ENCODE data around the gene FAXC.

Gene FAXC

DNA sequence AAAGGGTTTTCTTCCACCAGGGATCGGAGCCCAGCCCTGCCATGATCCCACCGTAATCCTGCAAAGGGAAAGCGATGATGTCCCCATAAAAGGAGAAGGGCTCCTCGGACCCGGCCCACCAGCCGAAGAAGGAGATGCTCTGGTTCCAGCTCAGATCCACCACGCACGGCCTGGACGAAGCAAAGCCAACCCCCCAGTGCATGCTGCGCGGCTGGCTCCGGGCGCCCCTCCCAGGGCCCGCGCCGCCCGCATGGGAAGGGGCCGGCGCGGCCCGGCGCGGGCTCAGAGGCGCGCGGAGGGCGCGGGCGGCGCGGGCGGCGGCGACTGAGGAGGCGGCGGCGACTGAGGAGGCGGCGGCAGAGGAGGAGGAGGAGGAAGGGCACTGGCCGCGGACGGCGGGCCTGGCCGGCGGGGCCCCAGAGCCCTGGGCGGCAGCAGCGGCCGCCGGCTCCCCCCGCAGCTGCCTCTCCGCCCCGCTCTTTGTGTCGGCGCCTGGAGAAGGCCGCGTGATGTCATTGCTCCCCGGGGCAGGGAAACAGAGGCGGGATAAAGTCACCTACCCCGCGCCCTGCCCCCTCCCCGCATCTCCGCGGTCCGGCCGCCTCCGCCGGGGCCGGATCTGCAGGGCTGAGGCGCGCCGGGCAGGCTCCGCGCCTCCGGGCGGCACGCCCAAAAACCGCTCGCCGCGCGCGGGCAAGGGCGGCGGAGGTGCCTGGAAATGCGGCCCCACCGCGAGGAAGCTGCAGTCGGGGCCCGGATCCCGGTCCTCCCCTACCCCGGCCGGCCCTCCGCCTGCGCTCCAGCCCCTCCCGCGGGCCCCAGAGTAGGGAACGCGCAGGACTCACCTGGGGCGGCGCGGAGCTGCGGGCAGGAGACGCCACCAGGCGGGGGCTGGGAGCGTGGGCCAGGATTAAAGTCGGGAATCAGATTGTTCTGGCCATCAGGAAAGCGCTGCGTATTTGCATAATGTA, at the start of gene FAXC:
Gene FAXC, minus strand, starts transcription at position 504 of the 971 bp plus-strand sequence. Its CDS starts 302 bp downstream, at position 202.
- DNase-seq: no peak

DNA sequence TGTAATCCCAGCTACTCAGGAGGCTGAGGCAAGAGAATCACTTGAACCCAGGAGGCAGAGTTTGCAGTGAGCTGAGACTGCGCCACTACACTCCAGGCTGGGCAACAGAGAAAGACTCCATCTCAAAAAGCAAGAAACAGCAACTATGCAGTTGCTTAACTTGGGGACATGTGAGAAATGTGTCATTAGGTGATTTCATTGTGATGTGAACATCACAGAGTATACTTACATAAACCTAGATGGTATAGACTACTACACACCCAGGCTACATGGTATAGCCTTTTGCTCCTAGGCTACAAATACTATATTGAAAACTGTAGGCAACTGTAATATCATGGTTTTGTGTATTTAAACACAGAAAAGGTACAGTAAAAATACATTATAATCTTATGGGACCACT, 47.8 kb upstream of the FAXC start:
- no peak for DNase-seq

DNA sequence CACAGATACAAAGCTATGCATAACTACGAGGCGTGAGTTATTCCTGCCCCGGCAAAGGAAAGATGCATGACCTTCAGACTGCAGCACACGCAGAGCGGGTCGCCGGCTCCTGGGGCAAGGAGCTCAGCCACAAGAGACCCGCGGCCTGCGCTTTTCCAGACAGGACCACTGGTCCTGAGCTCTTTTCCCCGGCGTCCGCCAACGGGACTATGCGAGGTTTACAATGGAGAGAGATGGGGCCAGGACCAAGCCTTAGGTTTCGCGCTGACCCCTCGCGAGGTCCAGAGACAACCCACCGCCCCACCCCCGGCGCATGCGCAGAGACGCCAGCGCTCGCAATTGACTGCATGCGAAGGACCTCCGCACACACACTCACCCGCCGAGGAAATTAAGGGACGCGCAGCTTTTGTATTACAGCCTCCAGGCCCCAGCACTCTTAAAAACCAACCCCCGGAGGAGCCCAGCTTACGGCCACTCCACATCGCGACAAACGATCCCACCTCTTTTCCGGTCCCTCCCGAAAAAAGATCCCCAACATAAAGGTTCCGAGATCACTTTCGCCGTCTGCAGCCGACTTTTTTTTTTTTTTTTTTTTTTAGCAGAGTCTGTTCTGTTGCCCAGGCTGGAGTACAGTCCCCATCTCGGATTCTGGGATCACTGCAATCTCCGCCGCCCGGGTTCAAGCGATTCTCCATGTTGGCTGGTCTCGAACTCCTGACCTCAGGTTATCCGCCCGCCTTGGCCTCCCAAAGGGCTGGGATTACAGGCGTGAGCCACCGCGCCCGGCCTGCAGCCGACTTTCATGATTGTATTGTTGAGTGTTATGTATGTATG, 44.4 kb upstream of the FAXC start, which contains the start of gene COQ3:
Gene COQ3, minus strand, starts transcription at position 498 of the 834 bp plus-strand sequence. Its CDS starts 16 bp downstream, at position 482.
- peak; percentile 63 for DNase-seq

DNA sequence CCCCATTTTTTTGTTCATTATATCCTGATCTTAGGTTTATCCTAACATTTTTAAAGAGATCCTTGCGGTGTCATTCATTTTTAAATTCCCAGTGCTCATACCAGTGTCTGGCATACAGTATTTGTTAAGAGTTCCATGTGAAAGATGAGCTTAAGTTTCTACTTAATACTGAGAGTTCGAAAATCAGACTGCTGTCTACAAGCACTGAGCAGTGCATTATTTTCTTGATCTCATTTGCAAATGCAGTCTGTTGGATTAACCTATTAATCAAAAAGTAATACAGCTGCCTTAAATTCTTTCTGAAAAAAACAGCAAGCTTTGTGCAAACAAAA, 43.9 kb upstream of the FAXC start:
- no peak for DNase-seq

DNA sequence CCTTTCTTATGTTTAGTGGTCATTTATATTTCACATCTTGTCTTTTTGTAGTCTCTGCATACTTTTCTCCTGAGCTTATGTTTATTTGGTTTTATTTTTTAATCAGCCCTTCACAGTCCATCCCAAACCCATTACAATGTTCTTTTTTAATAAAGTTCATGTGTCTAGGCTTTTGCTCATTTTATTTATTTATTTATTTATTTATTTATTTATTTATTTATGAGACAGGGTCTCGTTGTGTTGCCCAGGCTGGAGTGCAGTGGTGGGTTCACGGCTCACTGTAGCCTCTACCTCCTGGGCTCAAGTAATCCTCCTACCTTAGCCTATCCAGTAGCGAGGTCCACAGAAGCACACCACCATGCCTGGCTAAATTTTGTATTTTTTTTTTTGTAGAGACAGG, 41.4 kb upstream of the FAXC start:
- no peak for DNase-seq

DNA sequence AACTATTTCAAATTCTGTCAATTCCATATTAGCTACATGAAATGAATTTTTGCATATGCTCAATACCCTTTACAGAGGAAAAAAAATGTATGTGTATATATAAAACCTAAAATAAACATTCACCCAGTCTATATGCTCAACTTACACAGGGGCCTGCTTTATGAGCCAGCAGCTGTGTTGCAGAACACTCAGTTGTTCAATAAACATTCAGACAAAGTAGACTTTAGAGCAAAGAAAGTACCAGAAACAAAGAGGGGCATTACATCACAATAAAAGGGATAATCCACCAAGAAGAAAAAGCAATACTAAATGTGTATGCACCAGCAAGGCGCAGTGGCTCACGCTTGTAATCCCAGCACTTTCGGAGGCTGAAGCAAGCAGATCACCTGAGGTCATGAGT, 35.0 kb upstream of the FAXC start:
- DNase-seq: no peak

DNA sequence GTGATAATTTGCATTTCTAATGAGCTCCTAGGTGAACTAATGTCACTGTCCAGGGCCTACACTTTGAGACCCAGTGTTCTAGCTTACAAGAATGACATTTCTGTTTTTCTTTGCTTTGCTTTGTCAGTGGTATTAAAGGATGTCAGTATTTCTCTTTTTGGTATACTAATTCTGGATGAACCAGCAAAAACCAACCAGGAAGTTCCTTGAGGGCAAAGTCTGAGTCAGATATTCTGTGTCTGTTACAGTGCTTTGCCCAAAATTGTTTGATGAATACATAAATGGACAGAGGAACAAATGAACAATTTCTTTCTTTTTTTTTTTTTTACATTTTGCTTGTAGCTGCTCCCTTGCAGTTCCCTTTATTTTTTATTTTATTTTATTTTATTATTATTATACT, 29.2 kb upstream of the FAXC start:
- no peak for DNase-seq

DNA sequence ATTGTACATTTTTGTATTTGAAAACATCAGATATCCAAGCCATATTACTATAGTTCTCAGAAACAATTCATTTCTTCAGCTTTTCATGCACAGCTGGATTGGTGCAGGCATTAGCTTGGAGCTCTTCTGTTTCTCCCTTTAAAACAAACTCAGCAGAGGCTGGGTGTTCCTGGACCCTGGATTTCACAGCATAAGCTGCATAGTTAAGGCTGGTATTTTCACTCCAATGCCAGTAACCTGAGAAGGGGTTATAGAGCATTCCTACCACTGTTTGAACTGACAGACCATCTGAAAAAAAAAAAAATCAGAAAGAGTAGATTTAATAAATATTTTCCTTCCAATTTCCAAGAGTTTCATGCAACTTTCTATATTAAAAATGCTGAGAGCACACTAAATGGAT, 20.1 kb upstream of the FAXC start:
- no peak for DNase-seq

DNA sequence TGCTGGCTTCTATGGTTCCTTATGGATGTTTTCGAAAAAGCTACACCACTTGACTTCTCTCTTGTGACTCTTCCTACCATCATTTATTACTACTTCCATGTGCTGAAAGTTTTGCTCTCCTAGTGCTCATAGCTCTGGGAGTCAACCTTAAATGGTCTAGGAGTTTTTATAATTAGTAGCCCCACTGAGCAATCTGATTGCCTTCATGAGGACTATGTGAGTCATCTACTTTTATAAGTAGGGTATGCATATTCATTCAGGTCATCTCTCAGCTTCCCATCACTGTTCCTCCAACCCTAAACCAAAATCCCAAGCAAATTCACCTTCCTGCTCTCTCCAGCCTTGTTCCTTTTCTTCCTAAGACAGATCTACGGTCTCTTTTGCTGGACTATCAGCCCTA, 17.4 kb upstream of the FAXC start:
- no peak for DNase-seq

DNA sequence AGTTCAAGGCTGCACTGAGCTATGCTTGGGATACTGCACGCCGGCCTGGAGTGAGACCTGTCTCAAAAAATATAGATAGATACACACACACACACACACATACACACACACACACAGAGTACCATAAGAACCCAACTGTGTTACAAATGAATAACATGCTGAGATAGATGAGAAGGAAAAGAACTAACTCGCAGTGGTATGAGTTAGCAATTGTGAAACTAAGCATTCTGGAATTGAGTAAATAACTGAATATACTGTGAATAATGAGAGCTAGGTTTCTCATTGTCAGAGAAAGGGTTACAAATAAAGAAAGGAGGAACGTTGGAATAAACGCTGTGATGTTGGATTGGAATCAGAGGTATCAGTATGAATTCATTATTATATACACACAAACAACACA, 14.6 kb upstream of the FAXC start:
- DNase-seq: no peak

DNA sequence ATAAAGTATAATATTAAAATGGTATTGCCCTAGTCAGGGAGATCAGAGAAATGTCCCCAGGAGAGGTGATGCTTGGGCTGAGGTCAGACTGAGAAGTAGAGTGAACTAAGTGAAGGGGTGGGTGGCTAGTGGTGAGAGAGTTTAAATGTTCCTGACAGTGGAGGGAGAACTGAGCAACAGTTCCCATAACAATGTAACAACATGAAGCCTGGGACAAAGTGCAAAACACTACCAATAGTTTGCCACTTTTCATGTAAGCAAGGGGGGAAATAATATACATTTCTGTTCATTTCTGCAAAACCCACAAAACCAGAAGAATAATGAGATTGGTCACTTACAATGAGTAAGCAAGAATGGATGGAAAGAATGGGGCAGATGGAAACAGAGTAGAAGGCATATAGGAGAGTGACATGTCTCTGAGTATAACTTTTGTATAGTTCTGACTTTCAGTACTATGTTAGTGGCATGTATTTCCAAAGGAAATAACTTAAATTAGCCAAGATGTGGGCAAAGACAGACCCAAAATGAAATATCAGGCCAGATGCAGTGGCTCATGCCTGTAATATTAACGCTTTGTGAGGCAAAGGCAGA, 13.3 kb upstream of the FAXC start:
- no peak for DNase-seq

DNA sequence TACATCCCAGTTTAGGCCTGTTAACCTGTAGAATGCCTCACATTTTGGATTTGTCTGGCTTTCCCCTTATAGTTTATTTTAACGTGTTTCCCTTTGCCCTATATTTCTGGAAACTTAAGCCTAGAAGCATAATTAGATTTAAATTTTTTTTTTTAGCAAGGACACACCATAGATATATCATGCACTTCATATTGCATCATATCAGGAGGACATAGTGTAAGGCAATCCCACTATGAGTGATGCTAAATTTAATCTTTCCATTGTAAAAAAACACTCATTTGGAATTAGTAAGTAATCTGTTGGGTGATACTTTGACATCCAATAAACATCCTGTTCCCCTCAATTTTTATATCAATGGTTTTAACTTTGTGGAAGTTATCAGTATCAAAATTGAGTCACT, 10.3 kb upstream of the FAXC start:
- no peak for DNase-seq

DNA sequence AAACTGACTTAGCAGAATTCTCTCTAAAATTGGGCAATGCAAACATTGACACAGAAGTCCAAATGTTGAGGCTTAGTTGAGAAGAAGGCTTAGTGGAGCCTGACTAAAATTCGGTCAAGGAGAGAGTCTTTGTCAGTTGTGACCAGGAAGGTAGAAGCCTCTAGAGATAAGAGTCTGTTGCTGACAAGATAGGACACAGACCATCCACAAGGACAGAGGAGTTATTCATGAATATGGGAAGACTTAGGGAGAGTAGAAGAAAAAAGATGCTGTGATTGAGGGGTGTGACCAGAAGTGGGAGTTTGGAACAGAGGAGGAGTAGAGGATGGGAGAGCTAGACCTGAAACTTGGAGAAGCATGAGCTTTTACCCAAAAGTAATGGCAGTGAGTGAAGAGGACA, 7.2 kb upstream of the FAXC start:
- no peak for DNase-seq

DNA sequence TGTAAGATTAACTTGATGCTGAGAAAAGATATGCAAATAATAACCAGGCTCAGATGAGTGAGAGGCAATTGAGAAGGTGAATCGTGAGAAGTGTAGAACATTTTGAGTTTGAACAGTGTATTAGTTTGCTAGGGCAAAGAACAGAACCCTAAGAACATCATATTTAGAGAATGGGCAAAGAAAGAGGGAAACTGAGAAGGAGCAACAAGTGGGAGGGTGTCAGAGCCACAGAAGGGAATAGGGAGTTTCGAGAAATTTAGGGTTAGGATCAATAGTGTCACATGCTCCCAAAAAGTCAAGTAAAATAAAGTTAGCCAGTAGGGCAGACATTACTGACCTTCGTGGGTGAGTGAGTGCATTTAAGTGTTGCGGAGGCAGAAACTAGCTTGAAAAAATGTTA, 5.5 kb upstream of the FAXC start:
- no peak for DNase-seq

DNA sequence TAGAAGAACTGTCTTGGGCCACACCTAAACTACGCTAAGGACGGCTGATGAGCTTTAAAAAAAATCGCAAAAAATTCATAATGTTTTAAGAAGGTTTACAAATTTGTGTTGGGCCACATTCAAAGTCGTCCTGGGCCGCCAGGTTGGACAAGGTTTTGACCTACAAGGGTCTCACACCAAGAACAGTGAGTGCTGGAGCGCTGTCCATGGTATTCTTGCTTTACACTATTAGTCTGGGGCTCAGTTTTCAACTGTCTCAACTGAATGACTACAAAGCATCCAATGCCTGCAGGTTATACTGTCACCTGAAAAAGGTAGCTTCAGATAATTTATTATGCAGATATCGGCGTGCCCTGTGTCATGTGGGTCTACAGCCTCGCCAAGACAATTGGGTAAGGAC, 3.7 kb upstream of the FAXC start:
- DNase-seq: no peak

DNA sequence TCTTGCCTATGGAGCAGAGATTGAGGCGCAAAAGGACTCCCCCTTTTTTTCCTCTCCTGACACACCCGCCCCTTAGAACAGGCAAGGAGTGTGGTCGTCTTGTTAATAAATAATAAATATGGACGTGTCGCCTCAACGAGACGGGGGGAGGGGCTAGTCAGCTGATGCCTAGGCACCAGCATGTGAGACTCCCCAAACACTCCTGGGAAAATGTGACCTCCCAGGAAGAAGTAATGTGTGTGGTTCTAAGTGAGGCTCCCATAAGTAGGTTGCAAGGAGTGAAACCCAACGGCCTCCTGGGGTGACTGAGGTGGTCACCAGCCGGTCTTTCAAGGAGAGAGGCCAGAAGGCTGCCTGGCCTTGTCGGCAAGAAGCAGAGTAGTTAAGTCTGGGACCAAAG, 1.1 kb upstream of the FAXC start:
- DNase-seq: no peak

DNA sequence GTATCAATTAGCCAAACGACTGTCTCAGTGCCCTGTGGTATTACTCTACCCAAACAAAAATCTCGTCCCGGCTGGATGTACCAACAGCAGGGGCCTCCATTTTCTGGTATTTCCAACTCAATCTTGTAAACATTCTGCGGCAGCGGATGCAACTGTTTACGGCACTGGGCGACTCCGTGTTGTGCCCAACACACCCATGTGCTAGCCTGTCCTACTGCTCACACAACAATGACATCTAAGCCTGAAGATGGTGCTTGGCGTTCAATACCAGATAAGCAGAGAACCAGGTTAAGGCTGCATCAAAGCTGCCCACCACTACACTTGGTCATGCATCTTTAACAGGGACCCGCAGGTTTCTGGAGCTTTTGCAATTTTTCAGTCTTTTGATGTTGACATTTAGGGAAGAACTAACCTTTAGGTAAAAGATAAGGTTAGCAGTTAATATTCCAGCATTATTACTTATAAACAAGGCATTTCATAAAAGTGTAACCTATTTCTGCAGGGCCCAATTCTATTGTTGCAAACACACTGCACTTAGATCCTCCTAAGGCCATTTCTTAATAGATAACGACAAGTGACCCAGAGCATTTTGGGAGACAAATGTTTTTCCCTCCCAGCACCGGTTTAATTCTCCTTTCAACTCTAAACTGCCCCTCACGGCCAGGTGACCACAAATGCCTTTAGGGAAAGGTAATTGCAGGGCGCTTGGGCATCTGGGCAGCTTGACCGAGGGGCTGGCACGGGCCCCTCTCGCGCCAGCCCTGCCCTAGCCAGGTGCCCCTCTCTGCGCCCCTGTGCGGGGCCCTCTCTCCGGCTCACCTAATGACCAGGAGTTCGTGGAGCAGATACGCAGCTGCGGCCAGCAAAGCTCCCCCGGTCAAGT, 945 bp downstream of the FAXC start:
- no peak for DNase-seq

DNA sequence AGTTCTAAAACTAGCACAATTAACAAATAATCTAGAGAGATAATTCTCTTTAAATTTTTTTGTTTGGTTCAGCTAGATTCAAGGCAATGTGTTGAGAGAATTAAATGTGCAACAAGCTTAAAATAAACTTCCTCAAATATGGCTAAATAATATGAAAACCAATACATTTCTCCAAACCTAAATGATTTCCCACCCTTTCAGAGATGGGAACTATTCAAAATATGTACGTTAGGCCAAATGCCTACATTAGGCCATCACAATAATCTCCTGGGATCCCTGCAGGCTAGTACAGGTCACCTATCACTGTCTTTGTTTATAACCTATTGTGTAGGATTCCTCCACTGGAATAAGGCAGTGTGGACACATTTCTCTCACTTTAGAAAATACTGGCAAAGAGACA, 1.7 kb downstream of the FAXC start:
- DNase-seq: no peak

DNA sequence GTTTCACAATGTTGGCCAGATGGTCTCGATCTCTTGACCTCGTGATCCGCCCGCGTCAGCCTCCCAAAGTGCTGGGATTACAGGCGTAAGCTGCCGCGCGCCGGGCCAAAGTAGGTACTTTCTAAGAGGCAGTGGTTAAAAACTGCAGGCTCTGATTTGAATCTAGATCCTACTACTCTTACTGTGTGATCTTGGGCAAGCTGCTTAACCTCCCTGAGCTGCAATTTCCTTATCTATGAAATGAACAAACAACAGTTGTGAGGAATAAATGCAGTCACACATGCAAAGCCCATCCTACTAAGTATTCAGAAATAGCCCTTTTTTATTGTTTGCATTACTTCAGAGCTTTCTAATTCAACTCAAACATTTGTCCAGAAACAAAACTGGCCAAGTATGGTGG, 2.9 kb downstream of the FAXC start:
- DNase-seq: no peak

DNA sequence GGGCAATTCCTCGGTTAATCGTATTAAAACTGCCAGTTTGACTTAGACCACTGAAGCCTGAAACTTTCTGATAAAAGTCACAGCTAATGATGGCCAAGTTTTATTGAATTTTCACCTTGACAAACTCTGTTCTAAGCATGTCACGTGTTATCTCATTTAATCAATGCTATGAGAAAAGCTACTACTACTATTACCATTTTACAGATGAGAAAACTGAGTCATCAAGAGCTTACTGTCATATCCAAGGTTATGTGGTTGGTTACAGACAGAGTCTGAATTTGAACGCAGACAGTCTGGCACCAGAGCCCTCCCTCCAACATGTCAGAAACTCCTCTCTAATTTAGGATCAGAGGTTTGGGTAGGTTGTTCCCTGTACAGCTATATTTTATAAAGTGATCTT, 4.3 kb downstream of the FAXC start:
- no peak for DNase-seq

DNA sequence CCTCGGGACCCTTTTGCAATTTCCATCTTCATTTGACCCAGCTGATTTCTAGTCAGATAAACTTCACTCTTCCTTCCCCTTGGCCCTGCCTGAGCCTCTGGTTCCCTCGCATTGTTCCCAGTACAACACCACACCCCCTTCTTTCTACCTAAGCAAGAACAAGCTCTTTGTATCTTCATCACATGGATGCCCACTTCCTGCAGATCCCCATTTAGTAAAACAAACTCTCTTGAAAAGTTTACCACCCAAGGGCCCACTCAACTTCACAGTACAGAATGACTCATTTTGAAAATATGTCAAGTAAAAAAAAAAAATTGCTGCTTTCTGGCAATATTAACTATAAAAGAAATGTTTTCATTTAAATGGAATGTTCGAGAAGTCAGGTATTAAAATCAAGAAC, 5.2 kb downstream of the FAXC start:
- DNase-seq: peak; percentile 9

DNA sequence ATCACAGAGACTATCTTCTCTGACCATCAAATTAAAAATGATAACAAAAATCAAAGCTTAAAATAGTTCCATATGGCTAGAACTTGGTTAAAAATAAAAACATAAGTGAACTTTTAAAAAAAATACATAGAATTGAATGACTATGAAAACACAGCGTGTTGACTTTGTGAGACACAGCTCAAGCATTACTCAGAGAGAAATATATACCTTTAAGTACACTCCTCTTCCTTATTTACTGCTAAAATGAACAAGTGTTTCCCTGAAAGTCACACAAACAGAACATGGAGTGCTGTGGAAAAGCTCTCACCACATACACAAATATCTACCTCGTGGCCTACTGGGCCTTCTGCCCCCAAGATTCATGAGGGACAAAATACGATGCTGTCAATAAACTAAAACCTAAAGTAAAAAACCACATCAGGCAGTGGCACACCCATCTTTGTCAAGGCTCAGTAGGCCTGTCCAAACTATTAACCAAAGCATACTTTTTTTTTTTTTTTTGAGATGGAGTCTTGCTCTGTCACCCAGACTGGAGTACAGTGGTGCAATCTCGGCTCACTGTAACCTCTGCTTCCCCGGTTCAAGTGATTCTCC, 7.5 kb downstream of the FAXC start:
- DNase-seq: no peak

All from HCEC 1CT (cell line).